HG03095 (cell line): ENCODE data around the gene KIRREL3.

ENCODE experiments used
- ATAC-seq: cut with Tn5 transposase; IDR thresholded peaks from one replicate; pipeline ENCODE4 v1.9.1; 2021; ENCODE audit warnings: moderate library complexity; ENCODE audit not compliant: unreplicated experiment

The KIRREL3 gene

DNA sequence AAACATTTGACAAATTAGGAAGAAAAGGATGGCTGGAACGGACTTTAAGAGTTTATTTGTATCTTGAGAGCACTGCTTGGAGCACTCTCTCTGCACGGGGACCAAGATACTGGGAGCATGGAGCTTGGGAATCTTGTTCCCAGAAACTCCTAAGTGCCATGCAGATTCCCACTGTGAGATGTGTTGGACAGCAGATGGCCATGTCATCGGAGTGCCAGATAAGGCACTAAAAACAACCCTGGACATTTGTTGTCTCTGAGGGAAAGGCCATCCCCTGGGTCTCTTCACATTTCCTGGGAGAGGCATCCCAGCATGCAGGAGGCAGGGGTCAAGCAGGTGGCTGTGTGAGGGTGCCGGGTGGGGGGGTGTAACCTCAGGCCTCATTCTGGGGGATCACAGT is 2.9 kb downstream of the KIRREL3 start:
- ATAC-seq, result no peak

DNA sequence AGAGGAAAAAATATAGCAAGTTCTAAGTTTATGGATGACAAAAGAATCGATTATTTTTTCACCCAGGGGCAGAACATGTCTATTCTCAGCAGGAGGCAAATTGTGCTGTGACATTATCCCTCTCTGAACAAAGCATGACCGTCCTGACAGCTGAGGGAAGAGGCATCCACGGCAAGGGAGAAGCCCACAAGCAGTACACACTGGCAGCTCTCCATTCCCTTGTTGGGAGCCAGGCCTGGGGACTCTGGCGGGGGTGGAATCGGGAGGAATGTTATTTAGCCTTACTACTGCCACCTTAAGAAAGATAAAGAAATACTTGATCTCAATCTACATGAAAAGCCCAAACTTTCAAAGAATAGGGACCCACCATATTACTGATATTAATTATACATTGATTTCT is 3.4 kb downstream of the KIRREL3 start:
- ATAC-seq, result no peak

DNA sequence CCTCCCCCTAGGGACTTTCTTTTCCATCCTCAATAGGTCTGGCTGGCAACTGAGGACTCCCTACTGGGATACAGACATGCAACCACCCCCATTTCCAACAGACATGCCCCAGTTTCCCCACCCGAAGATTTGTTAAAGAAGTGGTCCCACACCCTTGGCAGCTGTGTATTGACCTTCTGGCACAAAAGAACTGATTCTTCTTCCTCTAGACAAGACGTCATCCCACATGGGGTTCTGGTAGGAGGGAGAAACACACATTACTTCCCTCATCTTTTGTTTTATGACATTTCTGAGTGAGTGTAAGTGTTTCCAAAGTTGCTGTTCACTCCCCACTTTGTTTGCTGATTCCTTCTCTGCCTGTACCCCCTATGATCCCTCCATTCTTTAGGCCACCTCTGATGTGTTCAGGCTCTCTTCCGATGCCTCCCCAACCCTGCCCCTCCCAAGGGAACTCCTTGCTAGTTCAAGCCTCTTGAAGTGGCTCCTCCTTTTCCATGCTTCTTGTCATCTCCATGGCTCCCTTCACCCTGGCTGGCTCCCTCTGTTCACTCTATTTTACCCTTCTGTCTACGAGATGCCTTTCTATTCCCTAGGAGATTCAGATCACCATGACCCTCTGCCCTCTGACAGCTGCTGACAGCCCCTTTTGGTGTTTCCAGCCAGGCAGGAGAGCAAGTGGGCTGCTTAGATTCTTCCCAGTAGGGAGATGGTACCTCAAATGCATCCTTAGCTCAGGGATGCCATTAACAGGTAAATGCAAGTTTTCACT is 4.3 kb downstream of the KIRREL3 start:
- ATAC-seq, result no peak

DNA sequence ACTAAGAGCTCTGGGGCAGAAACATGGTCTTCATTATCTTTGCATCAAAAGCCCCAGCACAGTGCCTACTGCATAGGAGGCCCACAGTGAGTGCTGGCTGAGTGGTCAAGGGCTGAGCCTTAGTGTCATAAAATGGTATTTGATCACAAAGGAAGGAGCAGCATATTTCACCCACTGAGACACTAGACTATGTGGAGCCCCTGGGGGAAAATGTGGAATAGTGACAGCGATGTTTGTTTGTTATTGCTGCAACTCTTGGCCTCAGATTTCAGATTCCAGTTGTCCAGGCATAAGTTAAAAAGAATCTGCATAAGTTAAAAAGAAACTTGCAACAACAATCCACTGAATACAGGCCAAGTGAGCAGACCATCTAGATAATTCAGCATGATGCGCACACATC is 7.0 kb downstream of the KIRREL3 start:
- ATAC-seq, result no peak

DNA sequence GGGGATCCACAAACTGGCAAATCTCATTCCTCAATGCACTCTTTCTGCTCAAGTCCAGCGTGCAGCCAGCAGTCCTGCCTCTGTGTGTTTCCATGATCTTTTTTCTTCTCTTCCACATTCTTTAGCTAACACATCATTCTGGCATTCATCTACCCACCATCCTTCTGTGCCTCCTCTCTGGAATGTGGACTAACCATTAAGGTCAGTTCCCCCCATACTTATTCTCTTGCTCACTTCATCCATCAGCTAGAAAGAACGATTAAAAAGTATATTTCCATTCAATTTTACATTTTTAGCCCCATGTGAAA is 7.8 kb downstream of the KIRREL3 start:
- no peak for ATAC-seq

DNA sequence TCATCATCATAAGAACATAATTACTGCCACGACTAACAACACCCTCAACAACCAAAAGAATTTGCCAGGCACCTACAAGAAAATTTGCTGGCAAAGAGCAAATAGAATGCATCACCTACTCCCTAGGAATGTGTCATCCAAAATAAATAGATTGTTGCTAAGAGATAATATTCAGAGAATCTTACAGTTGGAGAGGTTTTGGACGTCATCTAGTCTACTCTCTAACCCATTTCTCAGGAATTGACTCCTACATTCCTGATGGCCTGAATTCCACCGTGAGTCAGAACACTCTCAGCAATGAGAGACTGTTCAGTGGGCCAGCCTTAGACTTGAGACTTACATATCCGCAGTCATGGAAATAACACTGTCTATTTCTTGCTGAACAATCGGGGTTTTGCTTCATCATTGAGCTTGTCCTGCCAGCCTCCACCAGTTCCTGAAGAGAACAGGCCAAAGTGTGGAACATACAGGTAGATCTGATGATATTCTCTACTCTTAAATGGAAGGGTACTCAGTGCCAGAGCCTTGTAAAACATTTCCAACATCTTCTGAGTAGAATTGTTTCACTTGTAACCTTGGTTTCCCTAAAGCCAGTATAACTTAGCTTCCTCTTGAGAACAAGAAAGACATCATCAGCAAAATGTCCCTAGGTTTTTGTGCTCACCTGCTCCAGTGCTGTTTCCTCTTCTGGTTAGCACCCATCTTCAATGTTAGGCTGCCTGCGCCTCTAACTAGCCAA is 8.3 kb downstream of the KIRREL3 start:
- ATAC-seq, result no peak

DNA sequence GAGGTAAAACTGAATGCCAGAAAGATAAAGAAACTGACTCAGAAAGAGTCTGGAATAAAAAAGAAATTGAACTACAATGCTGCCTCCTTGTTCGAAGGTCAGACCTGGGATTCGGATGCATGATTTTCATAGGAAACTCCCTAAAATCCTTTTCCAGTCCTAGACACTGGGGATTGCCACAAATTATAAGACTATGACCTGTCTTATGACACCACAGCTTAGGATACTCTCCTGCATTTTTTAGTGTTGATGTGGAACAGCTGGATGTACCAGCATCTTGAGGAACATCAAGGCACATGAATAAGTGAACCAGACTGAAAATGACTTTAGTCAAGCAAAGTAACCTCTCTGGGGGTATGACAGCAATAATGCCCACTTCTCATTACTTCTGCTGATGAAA is 9.0 kb downstream of the KIRREL3 start:
- ATAC-seq, result no peak

DNA sequence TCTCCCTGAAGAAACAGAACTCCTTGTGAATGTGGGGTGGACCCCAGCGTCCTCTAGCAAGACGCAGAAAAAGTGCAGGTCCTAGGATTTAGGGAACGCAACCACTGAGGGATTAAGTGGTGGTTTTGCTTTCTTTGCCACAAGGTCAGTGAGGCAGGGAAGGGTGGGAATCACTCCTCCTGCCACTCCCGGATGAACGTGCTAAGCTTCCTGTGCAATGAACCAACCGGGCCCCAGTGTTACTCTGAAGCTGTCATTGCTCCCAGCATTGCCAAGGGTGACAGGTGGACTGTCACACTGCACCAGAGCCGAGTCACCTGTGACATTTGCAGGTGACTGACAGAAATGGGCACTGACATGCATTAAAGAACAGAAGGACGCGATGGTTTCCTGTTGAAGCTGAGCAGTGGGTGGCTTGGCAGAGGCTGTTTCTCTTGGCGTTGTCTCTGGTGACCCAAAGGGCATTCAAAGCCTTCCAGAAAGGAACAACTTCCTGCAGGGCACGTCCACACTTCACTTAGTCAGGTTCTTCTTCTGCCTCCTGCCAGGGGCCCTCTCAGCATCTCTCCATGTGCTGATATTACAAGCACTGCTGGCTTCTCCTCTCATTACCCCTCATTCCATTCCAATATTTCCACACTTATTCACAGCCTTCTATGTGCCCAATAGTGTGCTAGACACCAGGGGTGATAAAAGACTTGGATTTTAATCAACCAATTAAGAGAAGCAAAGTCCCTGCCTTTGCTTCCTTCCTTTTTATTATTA is 9.7 kb downstream of the KIRREL3 start:
- ATAC-seq, result no peak

DNA sequence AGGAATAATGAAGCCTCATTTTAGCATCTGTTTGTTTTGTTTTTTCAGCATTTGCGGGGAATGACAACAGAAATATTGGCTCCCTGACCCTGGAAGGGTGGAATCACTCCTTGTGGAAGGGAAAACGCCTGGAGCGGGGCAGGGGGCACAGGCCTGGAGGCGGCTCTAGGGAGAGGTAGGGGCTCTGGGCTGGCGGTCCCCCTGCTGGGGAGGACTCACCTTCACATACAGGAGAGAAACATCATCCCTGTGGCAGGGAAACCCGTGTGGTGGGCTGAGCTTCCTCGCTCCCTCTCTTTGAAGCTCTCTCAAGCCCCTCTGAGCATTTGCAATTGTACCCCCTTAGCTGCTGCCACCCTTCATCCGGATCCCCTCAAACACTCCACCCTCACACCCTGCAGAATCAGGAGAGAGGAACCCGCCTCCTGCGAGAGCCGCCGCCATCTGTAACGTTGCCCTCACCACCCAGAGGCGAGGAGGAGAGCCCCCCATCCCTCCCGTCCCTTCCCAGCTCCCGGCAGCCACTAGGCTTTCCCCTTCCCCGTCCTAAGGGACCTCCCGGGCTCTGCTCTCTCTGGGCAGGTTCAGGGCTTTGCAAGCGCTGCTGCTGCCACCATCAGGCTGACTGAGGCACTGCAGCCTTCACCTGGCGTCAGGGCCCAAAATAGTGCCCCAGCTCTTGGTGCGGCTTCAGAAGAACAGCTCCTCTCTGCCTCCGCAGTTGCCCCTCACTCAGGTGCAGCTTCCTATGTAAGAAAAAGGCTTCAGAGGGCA is 10.4 kb downstream of the KIRREL3 start:
- peak; percentile 85 for ATAC-seq

DNA sequence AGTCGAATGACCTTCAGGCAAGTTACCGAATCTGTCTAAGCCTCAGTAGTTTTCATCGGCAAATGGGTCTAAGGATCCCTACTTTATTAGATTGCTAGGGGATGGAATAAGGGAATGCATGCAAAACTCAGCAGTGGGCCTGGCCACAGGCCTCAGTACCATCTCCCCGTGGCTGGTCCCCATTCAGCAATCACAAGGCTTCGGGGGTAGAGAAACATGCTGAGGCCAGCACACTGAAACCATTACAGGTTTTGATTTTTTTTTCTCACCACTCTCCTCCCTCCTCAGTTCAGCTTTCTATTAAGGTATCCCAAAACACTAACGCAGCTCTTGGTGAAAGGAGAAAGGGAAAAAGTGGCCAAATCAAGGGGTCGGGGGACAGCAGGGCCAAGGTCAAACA is 11.9 kb downstream of the KIRREL3 start:
- ATAC-seq, result no peak

DNA sequence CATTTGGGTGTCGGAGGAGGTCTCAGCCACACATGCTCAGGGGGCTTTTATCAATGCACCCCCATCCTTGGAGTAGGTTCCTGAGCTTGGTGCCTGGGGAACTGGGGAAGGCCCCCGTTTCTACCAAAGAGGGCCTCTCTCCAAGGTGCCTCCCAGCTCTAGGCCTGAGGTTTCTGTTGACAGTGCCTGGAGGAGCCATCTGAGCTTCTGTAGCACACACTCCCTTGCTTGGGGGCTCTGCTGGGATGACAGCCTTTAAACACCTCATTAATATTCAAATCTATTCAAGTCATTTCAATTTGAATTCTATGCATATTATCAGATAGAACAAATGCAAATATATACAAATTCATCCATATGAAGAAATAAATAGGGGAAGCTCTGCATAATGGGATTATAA is 18.9 kb downstream of the KIRREL3 start:
- ATAC-seq, result no peak

DNA sequence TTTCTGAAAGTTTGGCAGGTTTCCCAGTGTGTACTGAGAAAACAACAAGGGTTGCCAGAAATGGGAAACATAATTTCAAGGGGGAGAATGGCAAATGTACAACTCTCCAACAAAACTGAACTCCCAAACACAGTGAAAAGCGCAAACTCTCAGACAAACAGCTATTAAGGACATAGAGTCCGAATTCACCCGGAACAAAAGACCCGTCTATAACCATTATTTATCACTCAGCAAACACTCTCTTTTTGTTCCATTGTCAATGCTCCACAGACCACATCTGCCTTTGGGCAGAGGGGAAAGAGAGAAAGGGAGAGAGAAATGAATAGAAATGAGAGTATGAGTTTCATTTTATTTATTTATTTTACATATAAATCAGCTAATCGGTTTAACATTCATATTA is 21.7 kb downstream of the KIRREL3 start:
- no peak for ATAC-seq

DNA sequence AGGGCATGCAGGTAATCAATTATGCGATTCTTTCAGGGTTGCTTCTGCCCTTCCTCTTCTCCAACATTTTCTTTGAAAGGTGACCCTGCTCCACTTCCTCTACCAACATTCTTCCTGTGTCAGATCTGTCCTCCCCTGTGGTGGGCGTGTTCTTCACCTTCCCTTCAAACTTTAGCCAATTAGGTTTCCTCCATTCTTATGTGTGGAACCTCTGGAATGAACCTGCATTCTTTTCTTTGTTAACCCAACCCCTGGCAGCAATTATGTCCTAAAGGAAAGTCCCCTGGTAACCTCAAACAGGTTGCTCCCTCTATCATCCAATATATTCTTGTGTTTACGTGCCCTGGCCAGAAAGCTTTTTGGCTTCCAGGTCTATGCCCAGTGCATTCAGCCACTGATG is 22.4 kb downstream of the KIRREL3 start:
- ATAC-seq, result no peak

DNA sequence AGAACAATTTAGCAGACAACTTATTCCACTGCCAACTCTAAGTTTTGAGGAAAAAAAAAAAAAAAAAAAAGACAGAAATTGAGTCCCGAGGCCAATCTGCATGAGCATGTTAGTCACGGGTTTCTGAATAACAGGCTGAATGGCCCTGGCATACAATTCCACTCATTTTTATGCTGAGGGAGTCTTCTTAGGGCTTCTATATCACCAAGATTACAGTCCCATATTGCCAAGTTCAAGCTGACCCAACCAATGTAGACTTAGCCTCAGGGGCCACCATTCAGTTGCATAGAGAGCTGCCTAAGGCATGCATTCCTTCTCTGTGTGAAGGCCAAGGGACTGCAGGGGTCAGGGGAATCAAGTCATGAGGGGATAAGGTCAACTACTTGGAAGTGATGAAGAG is 27.5 kb downstream of the KIRREL3 start:
- no peak for ATAC-seq

DNA sequence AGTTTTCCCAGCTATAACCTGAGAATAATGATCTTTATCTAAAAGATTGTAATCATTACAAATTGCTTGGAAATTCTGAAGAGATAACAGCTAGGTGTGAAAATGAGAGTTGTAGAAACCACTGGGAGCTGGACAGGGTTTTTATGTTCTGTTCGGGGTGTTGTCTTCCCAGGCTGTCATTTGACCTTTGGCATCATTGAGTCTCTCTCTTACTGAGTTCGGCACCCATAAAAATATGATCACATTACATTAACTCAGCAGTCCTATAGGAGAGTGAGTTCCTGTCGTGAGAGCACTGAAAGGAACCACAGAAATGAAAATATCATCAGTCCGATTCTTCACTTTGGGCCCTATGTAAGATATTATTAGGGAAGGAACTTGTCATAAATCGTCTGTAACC is 29.3 kb downstream of the KIRREL3 start:
- no peak for ATAC-seq

DNA sequence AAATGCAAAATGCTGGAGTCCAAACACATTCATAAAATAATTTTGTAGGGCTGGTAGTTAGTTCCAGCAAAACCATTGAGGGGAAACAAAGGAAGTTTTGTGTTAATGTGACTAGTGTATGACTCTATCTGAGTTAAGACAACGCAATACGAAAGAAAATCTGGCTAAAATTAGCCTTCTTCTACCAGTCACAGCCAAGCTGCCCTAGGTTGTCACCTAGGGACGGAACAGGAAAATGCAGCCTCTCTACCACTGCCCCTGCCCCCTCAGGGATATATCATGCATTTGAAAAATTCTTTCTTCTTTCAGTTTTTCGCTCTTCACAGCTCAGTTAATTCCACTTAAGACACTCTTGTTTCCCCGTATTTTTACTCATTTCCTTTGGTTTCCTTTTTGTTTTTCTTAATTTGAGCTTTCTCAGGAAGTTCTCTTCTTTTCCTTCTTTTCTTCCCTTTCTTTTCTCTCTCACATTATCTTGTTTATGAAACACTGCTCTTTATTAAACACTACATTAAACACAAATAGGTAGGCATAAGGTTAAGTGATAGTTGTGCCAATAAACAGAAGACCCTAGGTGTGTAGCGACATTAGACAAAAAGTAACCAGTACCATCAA is 30.6 kb downstream of the KIRREL3 start:
- no peak for ATAC-seq

DNA sequence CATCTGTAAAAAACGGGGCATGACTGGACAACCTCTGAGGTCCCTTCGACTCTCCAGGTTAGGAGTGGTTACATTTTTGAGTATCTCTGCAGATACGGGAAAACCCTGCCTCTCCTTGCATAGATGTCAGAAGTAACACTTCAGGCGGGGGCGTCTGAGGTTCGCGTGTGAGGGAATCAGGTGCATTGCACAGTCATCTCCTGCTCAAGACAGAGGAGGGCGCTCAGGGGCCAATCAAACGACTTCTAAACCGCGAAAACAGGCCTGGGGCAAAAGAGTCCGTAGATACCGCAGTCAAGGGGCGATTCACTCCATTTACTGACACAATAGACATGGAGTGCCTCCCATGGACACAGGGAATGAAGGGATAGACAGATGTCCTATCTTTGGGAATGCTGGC is 31.7 kb downstream of the KIRREL3 start:
- ATAC-seq, result no peak

DNA sequence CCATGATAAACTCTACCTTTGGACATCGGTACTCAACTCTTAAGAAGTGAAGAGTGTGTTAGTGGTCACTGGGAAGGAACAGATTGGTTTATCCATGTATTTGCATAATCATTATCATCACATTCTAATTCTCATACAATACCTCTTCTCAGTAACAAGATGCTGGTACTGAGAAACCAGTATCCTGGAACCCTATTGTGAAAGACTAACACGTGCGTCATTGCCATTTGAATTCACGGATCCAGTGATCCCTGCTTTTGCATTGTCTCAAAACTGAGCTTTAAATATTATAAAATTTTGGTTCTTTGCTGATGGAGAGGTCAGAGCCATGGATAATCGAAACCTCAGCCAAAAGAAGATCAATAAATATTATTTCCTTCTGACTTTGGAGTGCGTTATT is 35.2 kb downstream of the KIRREL3 start:
- no peak for ATAC-seq

DNA sequence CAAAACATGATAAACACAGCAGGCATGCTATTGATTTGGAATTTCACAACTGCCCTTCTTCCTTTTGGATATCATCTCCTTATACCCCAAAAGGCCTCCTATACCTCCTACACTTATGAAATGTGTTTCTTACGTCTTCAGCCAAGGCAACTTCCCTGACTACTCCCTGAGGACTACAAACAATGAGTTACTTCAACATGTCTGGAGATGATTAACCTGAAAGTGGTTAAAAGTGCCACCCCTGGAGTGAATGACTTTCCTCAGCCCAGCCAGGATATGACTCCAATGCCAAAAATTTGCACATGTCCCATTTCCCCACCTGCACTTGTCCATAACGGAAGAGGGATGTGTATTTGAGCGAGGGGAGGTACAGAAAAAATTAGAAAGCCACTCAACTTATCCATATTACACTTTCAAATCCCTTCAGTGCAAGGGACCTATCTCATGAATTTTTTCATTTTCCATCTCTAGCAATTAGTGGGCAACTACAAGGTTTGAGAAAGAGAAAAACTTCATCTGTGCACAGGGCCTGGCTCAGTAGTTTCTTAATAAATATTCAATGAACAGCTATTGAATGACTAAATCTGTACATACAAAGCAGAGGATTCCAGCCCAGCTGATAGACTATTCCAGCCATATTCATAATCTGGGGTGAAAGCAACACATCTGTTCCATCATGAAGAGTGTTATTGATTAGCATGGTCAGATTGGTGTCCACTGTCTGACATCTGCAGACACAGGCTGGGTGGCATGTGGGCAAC is 36.8 kb downstream of the KIRREL3 start:
- no peak for ATAC-seq

DNA sequence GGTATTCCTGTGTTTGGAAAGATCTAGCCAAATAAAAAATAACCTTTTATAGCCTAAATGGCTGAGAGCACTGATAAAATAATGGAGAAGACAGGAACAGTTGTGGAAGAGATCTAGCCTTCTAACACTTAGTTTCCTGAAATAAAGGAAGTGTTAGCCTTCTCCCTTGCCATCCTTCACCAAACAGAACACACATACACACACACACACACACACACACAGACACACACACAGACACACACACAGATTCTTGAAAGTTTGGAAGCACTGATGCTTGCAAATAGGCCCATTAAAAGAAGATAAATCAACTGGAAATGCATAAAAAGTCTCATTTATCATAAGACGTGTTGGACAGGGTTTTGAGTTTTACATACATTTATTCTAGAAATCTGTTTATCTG is 37.5 kb downstream of the KIRREL3 start:
- ATAC-seq, result no peak
